Measurements from ENCODE around the gene BCKDHB. TPM values are rescaled to one million over a fixed set of nuclear protein-coding genes. Genes with fewer than 3 reads are reported as not detected.

The BCKDHB gene
- total RNA-seq, 3 donors from 2014 or later (not counting 1 experiment from before 2014, with no cell fraction given) = 11.1 to 13.7 (median 12.8) TPM

DNA sequence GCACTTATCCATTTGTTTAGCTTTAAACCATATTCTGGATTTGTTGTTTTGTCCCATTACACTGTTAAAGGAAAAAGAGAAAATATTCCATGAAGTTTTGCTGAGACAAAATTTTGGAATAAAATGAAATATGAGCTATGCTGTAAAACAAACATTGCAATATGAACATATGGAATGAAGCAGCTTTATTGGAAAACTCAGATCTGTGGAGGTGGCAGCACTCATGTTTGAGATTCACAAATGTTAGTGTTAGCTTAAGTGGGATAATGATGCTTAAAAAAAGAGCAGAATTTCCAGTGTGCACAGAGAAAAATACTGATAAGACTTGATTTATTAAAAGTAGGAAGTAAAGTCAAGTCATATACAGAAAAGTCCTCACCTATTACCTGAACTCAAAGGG, 196.2 kb downstream of the BCKDHB start:
- Mint-ChIP-seq H3K27ac (no peak overlapping the region), H3K9me3 (peaks cover 3 to 4% of the 10 kb centered on the region in 2 donors), H3K4me3 (no peak overlapping the region), H3K27me3 (ENCODE audit: low read depth in 2 of 2) (no peaks in the 10 kb centered on the region), H3K4me1 (no peaks in the 10 kb centered on the region), H3K36me3 (peaks cover 11% of the 10 kb centered on the region)
- no peak overlapping the region for H3K27ac ChIP-seq (ENCODE audit: low read length)
- no peaks in the 10 kb centered on the region for H3K9me3 ChIP-seq (ENCODE audit: control insufficient read depth, insufficient read depth, low read length)
- no peaks in the 10 kb centered on the region for H3K27me3 ChIP-seq (ENCODE audit: control insufficient read depth, insufficient read depth, low read length)
- ATAC-seq (no peak), DNase-seq (no peak)
- no peaks in the 10 kb centered on the region for H3K4me1 ChIP-seq (ENCODE audit: control insufficient read depth, insufficient read depth, low read length)
- intact Hi-C loops (cut with micrococcal nuclease) = no loop called here
- TF ChIP-seq, protein P1, sequence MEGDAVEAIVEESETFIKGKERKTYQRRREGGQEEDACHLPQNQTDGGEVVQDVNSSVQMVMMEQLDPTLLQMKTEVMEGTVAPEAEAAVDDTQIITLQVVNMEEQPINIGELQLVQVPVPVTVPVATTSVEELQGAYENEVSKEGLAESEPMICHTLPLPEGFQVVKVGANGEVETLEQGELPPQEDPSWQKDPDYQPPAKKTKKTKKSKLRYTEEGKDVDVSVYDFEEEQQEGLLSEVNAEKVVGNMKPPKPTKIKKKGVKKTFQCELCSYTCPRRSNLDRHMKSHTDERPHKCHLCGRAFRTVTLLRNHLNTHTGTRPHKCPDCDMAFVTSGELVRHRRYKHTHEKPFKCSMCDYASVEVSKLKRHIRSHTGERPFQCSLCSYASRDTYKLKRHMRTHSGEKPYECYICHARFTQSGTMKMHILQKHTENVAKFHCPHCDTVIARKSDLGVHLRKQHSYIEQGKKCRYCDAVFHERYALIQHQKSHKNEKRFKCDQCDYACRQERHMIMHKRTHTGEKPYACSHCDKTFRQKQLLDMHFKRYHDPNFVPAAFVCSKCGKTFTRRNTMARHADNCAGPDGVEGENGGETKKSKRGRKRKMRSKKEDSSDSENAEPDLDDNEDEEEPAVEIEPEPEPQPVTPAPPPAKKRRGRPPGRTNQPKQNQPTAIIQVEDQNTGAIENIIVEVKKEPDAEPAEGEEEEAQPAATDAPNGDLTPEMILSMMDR (IDR thresholded peaks at IDR 0.05) = no peak
- H3K4me3 ChIP-seq (ENCODE audit: low read length) = no peak overlapping the region
- no peaks in the 10 kb centered on the region for H3K36me3 ChIP-seq (ENCODE audit: control insufficient read depth, insufficient read depth, low read length)

DNA sequence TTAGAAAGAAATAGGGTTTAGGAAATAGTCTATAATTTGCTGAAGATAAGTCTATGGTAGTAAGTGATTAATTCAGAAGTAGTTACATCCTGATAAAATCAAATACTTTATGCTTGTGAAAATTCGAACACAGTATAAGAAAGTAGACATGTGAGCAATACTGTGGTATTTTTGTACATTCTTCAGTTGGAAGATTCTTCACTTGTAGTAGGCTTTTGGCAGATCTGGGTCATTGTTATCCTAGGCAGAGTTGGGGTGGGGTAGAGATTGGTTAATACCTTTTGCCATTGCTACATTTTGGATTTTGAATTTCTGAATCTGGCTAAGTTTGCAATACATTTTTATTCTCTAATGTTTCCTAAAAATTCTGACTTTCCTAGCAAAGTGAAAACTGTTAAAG, 197.5 kb downstream of the BCKDHB start:
- ATAC-seq (no peak), DNase-seq (no peak)
- Histone ChIP-seq H3K27me3 (ENCODE audit: control insufficient read depth, insufficient read depth, low read length) (no peaks in the 10 kb centered on the region), H3K4me1 (ENCODE audit: control insufficient read depth, insufficient read depth, low read length) (no peaks in the 10 kb centered on the region), H3K4me3 (ENCODE audit: low read length) (no peak overlapping the region), H3K36me3 (ENCODE audit: control insufficient read depth, insufficient read depth, low read length) (no peaks in the 10 kb centered on the region), H3K9me3 (ENCODE audit: control insufficient read depth, insufficient read depth, low read length) (no peaks in the 10 kb centered on the region), H3K27ac (ENCODE audit: low read length) (no peak overlapping the region)
- TF ChIP-seq, protein P1 (IDR thresholded peaks at IDR 0.05) = no peak
- no peak overlapping the region for H3K27ac Mint-ChIP-seq
- H3K9me3 Mint-ChIP-seq = peaks cover 0 to 2% of the 10 kb centered on the region in 2 donors
- peaks cover 11% of the 10 kb centered on the region for H3K36me3 Mint-ChIP-seq
- no peak overlapping the region for H3K4me3 Mint-ChIP-seq
- no peaks in the 10 kb centered on the region for H3K27me3 Mint-ChIP-seq (ENCODE audit: low read depth in 2 of 2)
- no peaks in the 10 kb centered on the region for H3K4me1 Mint-ChIP-seq
- WGBS (ENCODE audit: insufficient coverage) = 50% methylated on average over 1 of the region's 1 CpG
- intact Hi-C loops (cut with micrococcal nuclease) = no loop called here

DNA sequence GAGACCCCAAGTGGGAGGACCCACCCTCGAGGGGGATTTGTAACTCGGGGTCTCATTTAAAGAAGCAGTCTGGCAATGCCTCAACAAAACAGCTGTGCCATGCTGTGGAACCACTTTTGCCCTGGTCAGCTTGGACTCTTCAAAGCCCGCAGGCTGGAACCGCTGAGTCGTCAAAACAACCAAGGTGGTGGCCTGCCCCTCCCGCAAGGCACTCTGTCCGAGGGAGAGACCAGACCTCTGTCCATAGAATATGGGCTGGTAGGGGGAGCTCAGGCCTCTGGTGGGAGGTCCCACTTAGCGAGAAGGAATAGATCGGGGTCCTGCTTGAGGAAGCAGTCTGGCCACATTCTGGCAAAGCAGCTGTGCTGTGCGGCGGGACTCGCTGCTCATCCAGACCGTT, 208.1 kb downstream of the BCKDHB start:
- Histone ChIP-seq H3K4me1 (ENCODE audit: control insufficient read depth, insufficient read depth, low read length) (no peaks in the 10 kb centered on the region), H3K9me3 (ENCODE audit: control insufficient read depth, insufficient read depth, low read length) (no peaks in the 10 kb centered on the region), H3K36me3 (ENCODE audit: control insufficient read depth, insufficient read depth, low read length) (no peaks in the 10 kb centered on the region), H3K27ac (ENCODE audit: low read length) (no peak overlapping the region), H3K27me3 (ENCODE audit: control insufficient read depth, insufficient read depth, low read length) (no peaks in the 10 kb centered on the region), H3K4me3 (ENCODE audit: low read length) (no peak overlapping the region)
- peaks cover 2 to 7% of the 10 kb centered on the region in 2 donors for H3K9me3 Mint-ChIP-seq
- no peak for ATAC-seq
- H3K27me3 Mint-ChIP-seq (ENCODE audit: low read depth in 2 of 2) = no peaks in the 10 kb centered on the region
- intact Hi-C loops (cut with micrococcal nuclease) = no loop called here
- no peak overlapping the region for H3K4me3 Mint-ChIP-seq
- H3K27ac Mint-ChIP-seq = no peak overlapping the region
- DNase-seq = no peak
- H3K36me3 Mint-ChIP-seq = peaks cover 7% of the 10 kb centered on the region
- TF ChIP-seq, protein P1 (IDR thresholded peaks at IDR 0.05) = no peak
- WGBS (ENCODE audit: insufficient coverage) = 97% methylated on average over 13 of the region's 13 CpGs
- H3K4me1 Mint-ChIP-seq = peaks cover 0 to 6% of the 10 kb centered on the region in 2 donors

DNA sequence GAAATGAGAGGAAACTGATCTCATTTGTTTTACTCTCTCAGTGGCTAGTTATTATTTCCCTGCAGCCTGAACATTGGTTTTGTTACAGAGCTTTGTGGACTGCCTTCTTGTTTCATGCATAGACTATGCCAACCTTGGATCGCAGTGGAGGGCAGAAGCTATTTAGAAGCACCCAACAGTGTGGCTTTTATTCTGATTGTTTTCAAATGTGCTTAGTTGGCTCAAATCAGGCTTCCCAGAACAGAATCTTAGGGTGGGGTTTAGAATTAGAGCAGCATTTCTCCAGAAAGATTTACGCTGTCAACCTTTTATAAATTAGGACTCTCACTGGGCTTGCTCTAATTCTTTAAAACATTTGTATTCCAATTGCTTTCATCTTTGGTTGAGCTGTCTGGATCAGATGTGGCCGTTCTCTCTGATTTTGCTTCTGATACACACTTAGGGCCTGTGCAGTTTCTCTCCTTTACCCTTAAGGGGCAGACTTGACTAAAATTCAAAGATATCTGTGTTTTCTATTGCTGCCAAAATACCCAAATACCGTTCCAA, 210.3 kb downstream of the BCKDHB start:
- 89% methylated on average over 4 of the region's 4 CpGs for WGBS (ENCODE audit: insufficient coverage)
- Mint-ChIP-seq H3K4me3 (no peak overlapping the region), H3K4me1 (no peaks in the 10 kb centered on the region), H3K27ac (no peak overlapping the region), H3K9me3 (peaks cover 2 to 4% of the 10 kb centered on the region in 2 donors), H3K27me3 (ENCODE audit: low read depth in 2 of 2) (no peaks in the 10 kb centered on the region), H3K36me3 (peaks cover 7% of the 10 kb centered on the region)
- Histone ChIP-seq H3K9me3 (ENCODE audit: control insufficient read depth, insufficient read depth, low read length) (no peaks in the 10 kb centered on the region), H3K4me3 (ENCODE audit: low read length) (no peak overlapping the region), H3K27ac (ENCODE audit: low read length) (no peak overlapping the region), H3K4me1 (ENCODE audit: control insufficient read depth, insufficient read depth, low read length) (no peaks in the 10 kb centered on the region), H3K36me3 (ENCODE audit: control insufficient read depth, insufficient read depth, low read length) (no peaks in the 10 kb centered on the region), H3K27me3 (ENCODE audit: control insufficient read depth, insufficient read depth, low read length) (no peaks in the 10 kb centered on the region)
- TF ChIP-seq, protein P1 (IDR thresholded peaks at IDR 0.05) = no peak
- ATAC-seq = no peak
- no peak for DNase-seq
- intact Hi-C loops (cut with micrococcal nuclease) = no loop called here
